ENCODE data around the gene CPT1C. TPM values are rescaled to one million over a fixed set of nuclear protein-coding genes. Genes with fewer than 3 reads are reported as not detected.

CPT1C gene
- total RNA-seq, 1 experiment from 2014 or later = 3.8 TPM

GRCh38 chr19:49689133-49690078 is 1.5 kb upstream of the CPT1C start, which contains the start of gene ADM5:
ADM5 (plus strand) TSS chr19:49689594; CDS start chr19:49689838, 244 bp downstream.
- no peak for DNase-seq (ENCODE audit: low read depth, low spot score)
- in situ Hi-C loops (cut with HindIII; ENCODE audit: low pct_unique_long_range_greater_than_20kb, low sequenced_read_pairs) = no loop called here

DNA sequence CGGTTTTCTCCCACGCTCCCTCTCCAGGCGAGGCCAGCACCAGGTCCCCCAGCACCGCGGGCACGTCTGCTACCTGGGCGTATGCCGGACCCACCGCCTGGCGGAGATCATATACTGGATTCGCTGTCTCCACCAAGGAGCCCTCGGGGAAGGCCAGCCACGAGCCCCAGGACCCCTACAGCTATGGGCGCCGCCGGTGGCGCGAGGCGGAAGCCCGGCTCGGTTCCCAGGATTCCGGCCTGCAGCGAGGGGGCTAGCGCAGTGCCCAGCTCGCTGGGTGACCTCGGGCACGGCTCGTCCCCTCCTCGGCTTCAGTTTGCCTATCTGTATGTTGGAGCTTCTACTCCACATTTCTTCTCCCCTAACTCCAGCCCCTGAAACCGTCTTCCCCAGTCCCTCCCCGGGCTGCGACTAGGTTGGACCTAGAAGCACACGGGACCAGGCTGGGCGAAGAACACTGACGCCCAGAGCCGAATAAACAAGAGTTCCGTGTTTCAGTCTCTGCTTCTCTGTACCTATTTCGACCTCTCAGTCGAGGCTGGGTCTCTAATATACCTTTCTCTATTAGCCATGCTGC is 749 bp upstream of the CPT1C start:
- no peak for DNase-seq (ENCODE audit: low read depth, low spot score)
- in situ Hi-C loops (cut with HindIII; ENCODE audit: low pct_unique_long_range_greater_than_20kb, low sequenced_read_pairs) = no loop called here

GRCh38 chr19:49691243-49692146 is 579 bp downstream of the CPT1C start:
- no peak for DNase-seq (ENCODE audit: low read depth, low spot score)
- in situ Hi-C loops (cut with HindIII; ENCODE audit: low pct_unique_long_range_greater_than_20kb, low sequenced_read_pairs) = no loop called here

DNA sequence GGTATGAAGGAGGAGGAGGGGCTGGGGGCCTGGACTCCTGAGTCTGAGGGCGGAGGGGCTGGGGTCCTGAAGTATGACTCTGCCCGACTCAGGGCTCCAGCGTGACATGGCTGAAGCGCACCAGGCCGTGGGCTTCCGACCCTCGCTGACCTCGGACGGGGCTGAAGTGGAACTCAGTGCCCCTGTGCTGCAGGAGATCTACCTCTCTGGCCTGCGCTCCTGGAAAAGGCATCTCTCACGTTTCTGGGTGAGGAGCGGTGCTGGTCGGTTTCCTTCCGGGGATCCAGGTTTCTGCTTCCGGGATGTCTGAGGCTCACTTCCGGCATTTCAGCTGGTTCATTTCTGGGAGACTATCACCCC is 1.2 kb downstream of the CPT1C start:
- in situ Hi-C loops (cut with HindIII; ENCODE audit: low pct_unique_long_range_greater_than_20kb, low sequenced_read_pairs) = no loop called here

GRCh38 chr19:49696115-49696514 is 5.2 kb downstream of the CPT1C start:
- in situ Hi-C loops (cut with HindIII; ENCODE audit: low pct_unique_long_range_greater_than_20kb, low sequenced_read_pairs) = no loop called here
- no peak for DNase-seq (ENCODE audit: low read depth, low spot score)

More for the DNA sequence above, 1.2 kb downstream of the CPT1C start:
- DNase-seq (ENCODE audit: low read depth, low spot score) = no peak

DNA sequence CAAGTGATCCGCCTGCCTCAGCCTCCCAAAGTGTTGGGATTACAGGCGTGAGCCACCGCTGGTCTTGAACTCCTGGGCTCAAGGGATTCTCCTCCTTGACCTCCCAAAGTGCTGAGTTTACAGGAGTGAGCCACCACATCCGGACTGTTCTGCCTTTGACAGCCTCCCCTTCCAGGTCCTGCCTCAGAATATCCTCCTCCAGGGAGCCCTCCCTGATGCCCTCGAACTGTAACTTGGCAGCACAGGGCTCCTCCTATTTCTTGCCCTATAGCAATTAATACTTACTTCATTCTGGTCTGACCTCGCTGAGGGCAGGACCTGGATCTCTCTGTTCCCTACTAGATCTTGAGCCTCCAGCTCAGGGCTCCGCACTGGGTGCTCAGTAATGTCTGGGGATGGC is 5.9 kb downstream of the CPT1C start:
- no peak for DNase-seq (ENCODE audit: low read depth, low spot score)
- in situ Hi-C loops (cut with HindIII; ENCODE audit: low pct_unique_long_range_greater_than_20kb, low sequenced_read_pairs) = no loop called here

GRCh38 chr19:49699364-49699763 is 8.4 kb downstream of the CPT1C start:
- in situ Hi-C loops (cut with HindIII; ENCODE audit: low pct_unique_long_range_greater_than_20kb, low sequenced_read_pairs) = no loop called here
- DNase-seq (ENCODE audit: low read depth, low spot score) = no peak

- in situ Hi-C loops (cut with HindIII; ENCODE audit: low pct_unique_long_range_greater_than_20kb, low sequenced_read_pairs) = no loop called here
- DNase-seq (ENCODE audit: low read depth, low spot score) = no peak
Observed at GRCh38 chr19:49700563-49700962, 9.6 kb downstream of the CPT1C start.

DNA sequence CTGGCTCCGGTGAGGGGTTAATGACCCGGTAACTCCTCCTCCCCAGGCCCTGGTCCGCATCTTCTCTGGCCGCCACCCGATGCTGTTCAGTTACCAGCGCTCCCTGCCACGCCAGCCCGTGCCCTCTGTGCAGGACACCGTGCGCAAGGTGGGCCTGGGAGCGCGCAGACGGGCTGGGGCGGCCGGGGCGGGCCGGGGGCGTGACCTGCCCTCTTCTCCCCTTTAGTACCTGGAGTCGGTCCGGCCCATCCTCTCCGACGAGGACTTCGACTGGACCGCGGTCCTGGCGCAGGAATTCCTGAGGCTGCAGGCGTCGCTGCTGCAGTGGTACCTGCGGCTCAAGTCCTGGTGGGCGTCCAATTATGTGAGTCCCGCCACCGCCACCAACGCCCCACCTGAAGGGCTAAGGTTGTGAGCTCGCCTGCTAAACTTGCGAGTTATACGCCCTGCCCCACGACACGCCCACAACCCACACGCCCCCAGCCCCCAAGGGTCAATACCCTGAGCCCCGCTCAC is 10.4 kb downstream of the CPT1C start:
- DNase-seq (ENCODE audit: low read depth, low spot score) = no peak
- in situ Hi-C loops (cut with HindIII; ENCODE audit: low pct_unique_long_range_greater_than_20kb, low sequenced_read_pairs) = no loop called here

DNA sequence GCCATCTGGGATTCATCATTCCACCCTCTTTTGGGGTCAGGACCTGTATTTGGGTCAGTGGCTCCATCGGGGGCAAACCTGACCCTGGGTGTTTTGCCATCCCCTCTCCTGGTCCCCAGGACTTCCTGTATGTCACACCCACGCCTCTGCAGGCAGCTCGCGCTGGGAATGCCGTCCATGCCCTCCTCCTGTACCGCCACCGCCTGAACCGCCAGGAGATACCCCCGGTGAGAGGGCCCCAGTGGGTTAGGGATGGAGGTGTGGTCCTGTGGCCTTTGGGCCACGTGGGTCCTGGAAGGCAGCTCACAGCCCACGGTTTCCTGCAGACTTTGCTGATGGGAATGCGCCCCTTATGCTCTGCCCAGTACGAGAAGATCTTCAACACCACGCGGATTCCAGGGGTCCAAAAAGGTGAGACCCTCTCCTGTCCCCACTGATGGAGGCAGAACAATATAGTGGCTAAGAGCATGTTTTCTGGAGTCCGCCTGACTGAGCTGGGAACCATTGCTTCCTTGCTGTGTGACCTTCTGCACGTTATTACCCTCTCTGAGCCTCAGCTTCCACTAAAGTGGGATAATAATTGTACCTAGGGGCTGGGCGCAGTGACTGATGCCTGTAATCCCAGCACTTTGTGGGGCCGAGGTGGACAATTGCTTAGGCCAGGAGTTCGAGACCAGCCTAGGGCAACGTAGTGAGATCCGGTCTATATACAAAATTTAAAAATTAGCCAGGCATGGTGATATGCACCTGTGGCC is 14.1 kb downstream of the CPT1C start:
- in situ Hi-C loops (cut with HindIII; ENCODE audit: low pct_unique_long_range_greater_than_20kb, low sequenced_read_pairs) = no loop called here
- no peak for DNase-seq (ENCODE audit: low read depth, low spot score)

GRCh38 chr19:49705919-49706318 is 15.0 kb downstream of the CPT1C start:
- no peak for DNase-seq (ENCODE audit: low read depth, low spot score)
- in situ Hi-C loops (cut with HindIII; ENCODE audit: low pct_unique_long_range_greater_than_20kb, low sequenced_read_pairs) = no loop called here

DNA sequence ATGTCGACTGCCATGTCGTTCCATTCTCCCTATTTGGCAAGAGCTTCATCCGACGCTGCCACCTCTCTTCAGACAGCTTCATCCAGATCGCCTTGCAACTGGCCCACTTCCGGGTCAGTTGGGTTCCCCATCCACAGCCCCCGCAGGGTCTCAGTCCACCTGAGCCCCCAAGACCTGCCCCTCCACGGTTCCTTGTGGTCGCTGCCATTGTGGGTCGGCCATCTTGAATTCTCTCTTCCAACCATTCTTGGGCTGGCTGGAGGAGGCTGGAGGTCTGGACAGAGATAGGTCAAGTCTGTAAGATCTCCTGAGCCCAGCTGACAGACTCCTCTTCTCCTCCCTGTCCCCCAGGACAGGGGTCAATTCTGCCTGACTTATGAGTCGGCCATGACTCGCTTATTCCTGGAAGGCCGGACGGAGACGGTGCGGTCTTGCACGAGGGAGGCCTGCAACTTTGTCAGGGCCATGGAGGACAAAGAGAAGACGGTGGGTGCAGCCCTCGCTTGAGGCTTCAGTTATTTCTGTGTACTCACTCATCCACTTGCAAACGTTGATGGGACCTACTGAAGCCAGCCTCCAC is 19.5 kb downstream of the CPT1C start:
- no peak for DNase-seq (ENCODE audit: low read depth, low spot score)
- in situ Hi-C loops (cut with HindIII; ENCODE audit: low pct_unique_long_range_greater_than_20kb, low sequenced_read_pairs) = no loop called here

DNA sequence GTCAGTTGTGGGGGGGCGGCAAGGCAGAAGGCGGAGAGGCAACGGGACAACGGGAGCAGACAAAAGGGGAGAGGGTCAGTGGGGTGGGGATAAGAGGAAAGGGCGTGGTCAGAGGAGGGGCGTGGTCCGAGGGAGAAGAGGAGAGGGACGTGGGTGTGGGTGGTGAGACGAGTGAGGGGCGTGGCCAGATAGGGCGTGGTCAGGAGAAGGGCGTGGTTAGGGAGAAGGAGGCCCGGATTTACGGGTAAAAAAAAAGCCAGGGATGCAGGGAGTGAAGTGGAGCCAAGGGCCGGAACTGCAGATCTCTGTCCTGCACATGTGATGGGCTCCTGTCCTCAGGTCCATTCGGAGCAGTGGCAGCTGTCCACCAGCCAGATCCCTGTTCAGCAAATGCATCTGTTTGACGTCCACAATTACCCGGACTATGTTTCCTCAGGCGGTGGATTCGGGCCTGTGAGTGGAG is 21.5 kb downstream of the CPT1C start:
- DNase-seq (ENCODE audit: low read depth, low spot score) = peak; percentile 89

DNA sequence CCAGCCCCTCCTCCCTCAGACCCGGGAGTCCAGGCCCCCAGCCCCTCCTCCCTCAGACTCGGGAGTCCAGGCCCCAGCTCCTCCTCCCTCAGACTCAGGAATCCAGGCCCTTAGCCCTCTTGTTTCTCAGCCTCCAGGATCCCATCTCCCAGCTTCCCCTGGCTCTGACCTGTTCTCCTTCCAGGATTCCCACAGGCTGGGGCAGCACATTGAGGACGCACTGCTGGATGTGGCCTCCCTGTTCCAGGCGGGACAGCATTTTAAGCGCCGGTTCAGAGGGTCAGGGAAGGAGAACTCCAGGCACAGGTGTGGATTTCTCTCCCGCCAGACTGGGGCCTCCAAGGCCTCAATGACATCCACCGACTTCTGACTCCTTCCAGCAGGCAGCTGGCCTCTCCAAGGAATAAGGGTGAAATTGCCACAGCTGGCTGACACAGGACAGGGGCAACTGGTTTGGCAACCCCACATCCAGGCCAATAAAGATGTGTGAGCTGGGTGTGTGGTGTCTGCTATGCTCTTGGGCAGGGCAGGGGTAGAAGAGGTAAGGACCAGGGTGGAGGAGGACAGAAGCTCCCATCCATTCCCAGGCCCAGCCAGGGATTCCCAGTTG is 22.4 kb downstream of the CPT1C start:
- in situ Hi-C loops (cut with HindIII; ENCODE audit: low pct_unique_long_range_greater_than_20kb, low sequenced_read_pairs) = no loop called here
- DNase-seq (ENCODE audit: low read depth, low spot score) = no peak

More for the DNA sequence above, 21.5 kb downstream of the CPT1C start:
- in situ Hi-C loops (cut with HindIII; ENCODE audit: low pct_unique_long_range_greater_than_20kb, low sequenced_read_pairs) = no loop called here

DNA sequence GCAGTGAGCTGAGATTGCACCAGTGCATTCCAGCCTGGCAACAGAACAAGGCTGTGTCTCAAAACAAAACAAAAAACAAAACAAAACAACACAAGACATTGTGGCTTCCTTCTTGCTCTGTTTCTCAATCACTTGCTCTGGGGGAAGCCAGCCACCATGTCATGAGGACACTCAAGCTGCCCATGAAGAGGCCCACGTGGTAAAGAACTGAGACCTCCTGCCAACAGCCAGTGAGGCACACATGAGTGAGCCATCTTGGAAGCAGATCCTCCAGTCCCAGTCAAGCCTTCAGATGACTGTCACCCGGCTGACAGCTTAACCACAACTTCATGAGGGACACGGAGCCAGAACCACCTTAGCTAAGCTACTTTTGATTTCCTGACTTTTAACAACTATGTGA is 25.2 kb downstream of the CPT1C start:
- DNase-seq (ENCODE audit: low read depth, low spot score) = peak; percentile 65

GRCh38 chr19:49718511-49718910 is 27.6 kb downstream of the CPT1C start:
- in situ Hi-C loops (cut with HindIII; ENCODE audit: low pct_unique_long_range_greater_than_20kb, low sequenced_read_pairs) = no loop called here
- peak; percentile 16 for DNase-seq (ENCODE audit: low read depth, low spot score)

More for the DNA sequence above, 25.2 kb downstream of the CPT1C start:
- in situ Hi-C loops (cut with HindIII; ENCODE audit: low pct_unique_long_range_greater_than_20kb, low sequenced_read_pairs) = no loop called here
